Pancreas (tissue), 10 donors: ENCODE measurements around the gene TSHZ2. TPM values are rescaled to one million over a fixed set of nuclear protein-coding genes. Genes with fewer than 3 reads are reported as not detected.
A peak's percentile ranks its signal among the peaks of the same experiment; 100 is the strongest.
"Not testable (repeated sequence)": the region's sequence is repeated elsewhere in the genome, so short reads cannot be mapped to it uniquely, and the experiment has no call there.

ENCODE experiments used
- ATAC-seq, 4 donors: fragments of 200-7000 bp; cut with Tn5 transposase; one replicate each; pipeline versions ENCODE4 v1.8.0 to v1.9.1; 2020; ENCODE audit warnings: mild to moderate bottlenecking in 4 of 4, moderate library complexity in 4 of 4
- DNase-seq, 6 donors: peaks; one replicate each; pipeline ENCODE4 v3.0.0-alpha.2; 2020
- FAIRE-seq: peaks from 2 replicates; lab custom pipeline; 2012; peaks lifted over from hg19 to GRCh38; lab: Jason Lieb, UNC
- H3K27ac ChIP-seq, 4 donors: fragments of 200-600 bp; sonication (generic); 1 replicate in 3 of 4; 2 replicates in 1 of 4; pipeline versions ENCODE4 v1.5.0 to v1.8.0; 2020
- H3K27me3 ChIP-seq, 4 donors: fragments of 200-600 bp; one replicate each; pipeline ENCODE4 v1.8.0; 2021
- H3K36me3 ChIP-seq, 3 donors: fragments of 200-600 bp; sonication (generic) in 1 of 3; one replicate each; pipeline versions ENCODE4 v1.5.0 to v1.8.0; 2020 to 2021
- H3K4me1 ChIP-seq, 3 donors: fragments of 200-600 bp; one replicate each; pipeline ENCODE4 v1.8.0; 2021
- H3K4me3 ChIP-seq, 4 donors: fragments of 200-600 bp; sonication (generic) in 2 of 4; one replicate each; pipeline versions ENCODE4 v1.5.0 to v1.8.0; 2020 to 2021
- H3K9me3 ChIP-seq, 4 donors: fragments of 200-600 bp; one replicate each; pipeline ENCODE4 v1.8.0; 2021
- CTCF ChIP-seq, 4 donors: fragments of 200-600 bp; sonication (generic) in 3 of 4; IDR thresholded peaks; one replicate each; pipeline versions ENCODE4 v1.5.0 to v1.8.0; 2021; ENCODE audit warnings: antibody characterized with exemption in 4 of 4
- WGBS, 2 donors: extraction: QIAGEN DNeasy Blood & Tissue Kit; methylation state at CpG; one replicate each; pipeline ENCODE4 v1.1.7; 2013; 5-methylcytosine and 5-hydroxymethylcytosine counted together
- intact Hi-C, 3 donors: fragments of 100-400 bp; cut with DNase I; formaldehyde crosslinking; loops; one replicate each; pipeline versions ENCODE4 v1.11.1 to v1.14.2; 2022
- polyA plus RNA-seq, 2 donors: library from polyadenylated mRNA; stranded (reverse); fragments of 200-250 nt; gene quantifications; one replicate each; pipeline ENCODE4 v1.2.3, GENCODE V29; 2013
- total RNA-seq, 6 donors: library from RNA; stranded (reverse); fragmentation: NEBNext Ultra II Directional in 4 of 6; extraction: Animal tissue kit (Norgen Biotek cat#: 25700) in 4 of 6; gene quantifications; one replicate each; pipeline versions ENCODE4 v1.2.1 to v1.2.4, GENCODE V29; 2021 to 2023
- donor health status: healthy with polysubstance abuse.
- donor health status: DM: no; HTN: no; CAD: no; lungs with moderate emphysema.
- donor health status: DM: no; HTN: no; CAD: no.
- donor health status: control.
- donor health status: control.
- donor health status: Bipolar disorder and iron deficiency.
- donor health status: DM: yes; HTN: yes; CAD: no.
- donor health status: DM: no; HTN: no; CAD: no.
- donor health status: DM: no; HTN: no; CAD: no.
- donor health status: DM: yes; HTN: yes; CAD: no.

The TSHZ2 gene
- total and polyA plus RNA-seq, 8 donors = 2.2 to 23.5 (median 4.5) TPM

- Histone ChIP-seq H3K9me3 (no peaks in the 10 kb centered on the region), H3K27ac (no peak overlapping the region), H3K4me3 (no peak overlapping the region), H3K4me1 (no peaks in the 10 kb centered on the region), H3K27me3 (no peaks in the 10 kb centered on the region), H3K36me3 (no peaks in the 10 kb centered on the region)
- FAIRE-seq = no peak
- TF ChIP-seq CTCF (IDR thresholded peaks at IDR 0.05) = no peak
- DNase-seq = no peak
- 88 to 91% methylated on average over 2 of the region's 2 CpGs for WGBS, 2 donors
- ATAC-seq = peak in 2 of 4 donors; percentile 11 to 63
- intact Hi-C loops = no loop called here
These were observed 6.3 kb upstream of the TSHZ2 start for GRCh38 chr20:52965819-52966218.

GRCh38 chr20:52966543-52966942, 5.6 kb upstream of the TSHZ2 start:
- H3K4me3 ChIP-seq, DNase-seq, H3K36me3 ChIP-seq, H3K27me3 ChIP-seq, ATAC-seq, FAIRE-seq, H3K9me3 ChIP-seq, H3K4me1 ChIP-seq, intact Hi-C loops, H3K27ac ChIP-seq: not testable (repeated sequence)

- H3K4me3 ChIP-seq = peak overlapping the region in 3 of 4 donors; percentile 12 to 45 (median 33)
- intact Hi-C loops = no loop called here
- H3K27ac ChIP-seq = no peak overlapping the region
- 8 to 9% methylated on average over 15 to 16 of the region's 16 CpGs for WGBS, 2 donors
- peaks cover 0 to 4% (median 0%) of the 10 kb centered on the region in 3 donors for H3K4me1 ChIP-seq
- DNase-seq (peak in 3 of 6 donors; percentile 11 to 24 (median 14)), FAIRE-seq (no peak), ATAC-seq (peak in 1 of 4 donors; percentile 19)
- H3K9me3 ChIP-seq = no peaks in the 10 kb centered on the region
- no peak for TF ChIP-seq CTCF (IDR thresholded peaks at IDR 0.05)
- no peaks in the 10 kb centered on the region for H3K36me3 ChIP-seq
- no peaks in the 10 kb centered on the region for H3K27me3 ChIP-seq
These were observed 514 bp upstream of the TSHZ2 start for GRCh38 chr20:52971498-52972189.

- ATAC-seq (peak; percentile 43 to 70 (median 63)), DNase-seq (peak in 5 of 6 donors; percentile 15 to 68 (median 30)), FAIRE-seq (no peak)
- 14 to 15% methylated on average over 30 to 39 of the region's 39 CpGs for WGBS, 2 donors
- Histone ChIP-seq H3K4me1 (peaks cover 0 to 4% (median 0%) of the 10 kb centered on the region in 3 donors), H3K27me3 (no peaks in the 10 kb centered on the region), H3K4me3 (peak overlapping the region; percentile 23 to 45 (median 33)), H3K36me3 (no peaks in the 10 kb centered on the region), H3K27ac (peak overlapping the region in 2 of 4 donors; percentile 69 to 71), H3K9me3 (no peaks in the 10 kb centered on the region)
- TF ChIP-seq CTCF (IDR thresholded peaks at IDR 0.05) = no peak
- intact Hi-C loops = no loop called here
These were observed 1.0 kb downstream of the TSHZ2 start for GRCh38 chr20:52972965-52973819.

- DNase-seq (no peak), FAIRE-seq (no peak), ATAC-seq (peak in 2 of 4 donors; percentile 24 to 42)
- Histone ChIP-seq H3K9me3 (peaks cover 0 to 3% (median 0%) of the 10 kb centered on the region in 4 donors), H3K27me3 (no peaks in the 10 kb centered on the region), H3K4me3 (peak overlapping the region in 1 of 4 donors; percentile 45), H3K27ac (peak overlapping the region in 2 of 4 donors; percentile 69 to 71), H3K4me1 (peaks cover 0 to 4% (median 0%) of the 10 kb centered on the region in 3 donors), H3K36me3 (no peaks in the 10 kb centered on the region)
- intact Hi-C loops = no loop called here
- WGBS, 2 donors = 14 to 21% methylated on average over 5 of the region's 5 CpGs
- TF ChIP-seq CTCF (IDR thresholded peaks at IDR 0.05) = no peak
These were observed 2.0 kb downstream of the TSHZ2 start for GRCh38 chr20:52974179-52974594.
